Natural killer cell (primary cell): ENCODE results near the gene CDR2L. TPM values are rescaled to one million over a fixed set of nuclear protein-coding genes. Genes with fewer than 3 reads are reported as not detected.

Source experiments
- ATAC-seq, 3 donors: fragments of 150-1000 bp in 2 of 3; fragments of 200-7000 bp in 1 of 3; cut with Tn5 transposase; 1 replicate in 1 of 3; 2 replicates in 2 of 3; pipeline ENCODE4 v1.10.0; 2021; ENCODE audit warnings: mild to moderate bottlenecking in 2 of 3, moderate library complexity in 2 of 3
- DNase-seq, 2 donors: peaks; one replicate each; pipeline versions ENCODE4 v3.0.0 to v3.0.0-alpha.2; 2013 to 2021; ENCODE audit warnings: mixed read lengths in 1 of 2
- H3K27ac ChIP-seq: one replicate; pipeline ENCODE4 v1.5.1; 2013; ENCODE audit warnings: mild to moderate bottlenecking, low read length
- H3K27me3 ChIP-seq: one replicate; pipeline ENCODE4 v1.6.1; 2013; ENCODE audit warnings: low read length; ENCODE audit not compliant: control insufficient read depth, insufficient read depth
- H3K36me3 ChIP-seq: one replicate; pipeline ENCODE4 v1.6.1; 2013; ENCODE audit warnings: low read length; ENCODE audit not compliant: control insufficient read depth, insufficient read depth
- H3K4me1 ChIP-seq: one replicate; pipeline ENCODE4 v1.6.1; 2013; ENCODE audit warnings: low read length; ENCODE audit not compliant: control insufficient read depth, insufficient read depth
- H3K4me3 ChIP-seq: one replicate; pipeline ENCODE4 v1.5.1; 2013; ENCODE audit warnings: low read length
- H3K9me3 ChIP-seq: one replicate; pipeline ENCODE4 v1.6.1; 2013; ENCODE audit warnings: low read length; ENCODE audit not compliant: control insufficient read depth, insufficient read depth
- H3K27ac Mint-ChIP-seq, 2 donors: one replicate each; pipeline ENCODE4 v1.8.0; 2022; ENCODE audit warnings: mild to moderate bottlenecking in 2 of 2, mixed read lengths in 2 of 2, moderate library complexity in 1 of 2
- H3K27me3 Mint-ChIP-seq, 2 donors: one replicate each; pipeline ENCODE4 v1.8.0; 2022; ENCODE audit warnings: low read depth in 2 of 2, mixed read lengths in 2 of 2
- H3K36me3 Mint-ChIP-seq: one replicate; pipeline ENCODE4 v1.8.0; 2022; ENCODE audit warnings: mixed read lengths
- H3K4me1 Mint-ChIP-seq, 2 donors: one replicate each; pipeline ENCODE4 v1.8.0; 2022; ENCODE audit warnings: mixed read lengths in 2 of 2
- H3K4me3 Mint-ChIP-seq: one replicate; pipeline ENCODE4 v1.8.0; 2022; ENCODE audit warnings: mild to moderate bottlenecking, moderate library complexity, mixed read lengths
- H3K9me3 Mint-ChIP-seq, 2 donors: one replicate each; pipeline ENCODE4 v1.8.0; 2022; ENCODE audit warnings: mixed read lengths in 2 of 2
- CTCF ChIP-seq: fragments of 200-600 bp; IDR thresholded peaks from one replicate; pipeline ENCODE4 v1.8.0; 2022; ENCODE audit warnings: antibody characterized with exemption
- WGBS: methylation state at CpG from one replicate; pipeline ENCODE4 v1.1.7; 2013; ENCODE audit warnings: missing lambda C conversion rate; ENCODE audit not compliant: insufficient coverage; 5-methylcytosine and 5-hydroxymethylcytosine counted together
- intact Hi-C: fragments of 100-400 bp; cut with micrococcal nuclease; formaldehyde crosslinking; loops from one replicate; pipeline ENCODE4 v1.14.2; 2022
- total RNA-seq, 4 donors: library from RNA; stranded (reverse); fragments of 120-200 nt in 1 of 4; gene quantifications; one replicate each; pipeline versions ENCODE4 v1.2.3 to v1.2.4, GENCODE V29; 2013 to 2022

CDR2L gene
- total RNA-seq, 3 donors from 2014 or later (not counting 1 experiment from before 2014, with no cell fraction given), result 0.14 to 0.23 TPM; not detected in 1

- no peak for TF ChIP-seq CTCF
- ATAC-seq (no peak), DNase-seq (no peak)
- Histone ChIP-seq H3K4me3 (no peak overlapping the region), H3K27ac (no peak overlapping the region), H3K4me1 (peaks cover 3% of the 10 kb centered on the region), H3K9me3 (no peaks in the 10 kb centered on the region), H3K36me3 (no peaks in the 10 kb centered on the region), H3K27me3 (no peaks in the 10 kb centered on the region)
- intact Hi-C loops, result no loop called here
- Mint-ChIP-seq H3K4me3 (no peak overlapping the region), H3K4me1 (peaks cover 6 to 9% of the 10 kb centered on the region in 2 donors), H3K27me3 (no peaks in the 10 kb centered on the region), H3K9me3 (no peaks in the 10 kb centered on the region), H3K36me3 (no peaks in the 10 kb centered on the region), H3K27ac (no peak overlapping the region)
- WGBS, result 86% methylated on average over 4 of the region's 4 CpGs
Measured at GRCh38 chr17:74999523-74999922, 12.1 kb downstream of the CDR2L start.

- DNase-seq (no peak), ATAC-seq (no peak)
- Histone ChIP-seq H3K4me1 (peaks cover 3% of the 10 kb centered on the region), H3K36me3 (no peaks in the 10 kb centered on the region), H3K27ac (no peak overlapping the region), H3K27me3 (no peaks in the 10 kb centered on the region), H3K4me3 (no peak overlapping the region), H3K9me3 (no peaks in the 10 kb centered on the region)
- no peak for TF ChIP-seq CTCF
- Mint-ChIP-seq H3K4me3 (no peak overlapping the region), H3K4me1 (peaks cover 6 to 9% of the 10 kb centered on the region in 2 donors), H3K9me3 (no peaks in the 10 kb centered on the region), H3K36me3 (no peaks in the 10 kb centered on the region), H3K27me3 (no peaks in the 10 kb centered on the region), H3K27ac (no peak overlapping the region)
- intact Hi-C loops, result no loop called here
- WGBS, result 83% methylated on average over 15 of the region's 15 CpGs
Measured at GRCh38 chr17:75001915-75002843, 14.7 kb downstream of the CDR2L start.

- DNase-seq (no peak), ATAC-seq (no peak)
- peaks cover 3% of the 10 kb centered on the region for H3K4me1 ChIP-seq
- 92% methylated on average over 76 of the region's 76 CpGs for WGBS
- peaks cover 4 to 6% of the 10 kb centered on the region in 2 donors for H3K4me1 Mint-ChIP-seq
- no peak overlapping the region for H3K27ac ChIP-seq
- H3K27ac Mint-ChIP-seq, result no peak overlapping the region
- H3K4me3 ChIP-seq, result no peak overlapping the region
- no peaks in the 10 kb centered on the region for H3K9me3 Mint-ChIP-seq
- H3K27me3 Mint-ChIP-seq, result no peaks in the 10 kb centered on the region
- no peak overlapping the region for H3K4me3 Mint-ChIP-seq
- no peak for TF ChIP-seq CTCF
- intact Hi-C loops, result no loop called here
- no peaks in the 10 kb centered on the region for H3K36me3 Mint-ChIP-seq
- H3K36me3 ChIP-seq, result no peaks in the 10 kb centered on the region
- no peaks in the 10 kb centered on the region for H3K27me3 ChIP-seq
- no peaks in the 10 kb centered on the region for H3K9me3 ChIP-seq
Measured at GRCh38 chr17:75003070-75003956, 15.9 kb downstream of the CDR2L start.
